HG02840 (cell line): ENCODE results near the gene VTN.

Experiments
- ATAC-seq: cut with Tn5 transposase; IDR thresholded peaks from one replicate; pipeline ENCODE4 v1.9.1; 2021; ENCODE audit warnings: mild to moderate bottlenecking, moderate library complexity, moderate number of reproducible peaks; ENCODE audit not compliant: unreplicated experiment, low FRiP score

The VTN gene

GRCh38 chr17:28369684-28370034 lies 448 bp downstream of the VTN start:
- ATAC-seq = no peak

- no peak for ATAC-seq
Measured at GRCh38 chr17:28368915-28369683, 1.0 kb downstream of the VTN start.

- no peak for ATAC-seq
Measured at GRCh38 chr17:28368306-28368831, 1.7 kb downstream of the VTN start.

GRCh38 chr17:28367641-28368305 lies 2.3 kb downstream of the VTN start:
- ATAC-seq = no peak

GRCh38 chr17:28366605-28367004 lies 3.5 kb downstream of the VTN start:
- ATAC-seq = no peak

GRCh38 chr17:28365487-28365886 lies 4.6 kb downstream of the VTN start:
- no peak for ATAC-seq

- ATAC-seq = no peak
Measured at GRCh38 chr17:28364665-28365363, 5.3 kb downstream of the VTN start, which contains the start of gene SEBOX. Gene SEBOX (minus strand): TSS chr17:28365199. CDS start chr17:28365151, 48 bp downstream.

GRCh38 chr17:28363776-28364650 lies 6.1 kb downstream of the VTN start:
- ATAC-seq = no peak

- no peak for ATAC-seq
Measured at GRCh38 chr17:28363186-28363585, 6.9 kb downstream of the VTN start.

GRCh38 chr17:28357901-28358197 lies 12.3 kb downstream of the VTN start:
- no peak for ATAC-seq

GRCh38 chr17:28357061-28357900 lies 12.8 kb downstream of the VTN start, which contains the start of gene POLDIP2:
Gene POLDIP2 (minus strand): TSS chr17:28357527. CDS start chr17:28357448, 79 bp downstream.
- peak; percentile 97 for ATAC-seq

GRCh38 chr17:28350271-28350670 lies 19.8 kb downstream of the VTN start:
- no peak for ATAC-seq

GRCh38 chr17:28348979-28349378 lies 21.1 kb downstream of the VTN start:
- no peak for ATAC-seq

GRCh38 chr17:28347261-28347891 lies 22.7 kb downstream of the VTN start:
- no peak for ATAC-seq

- no peak for ATAC-seq
Measured at GRCh38 chr17:28346746-28347246, 23.3 kb downstream of the VTN start.

- no peak for ATAC-seq
Measured at GRCh38 chr17:28346199-28346580, 23.9 kb downstream of the VTN start.

GRCh38 chr17:28345419-28346198 lies 24.5 kb downstream of the VTN start:
- no peak for ATAC-seq

- ATAC-seq = no peak
Measured at GRCh38 chr17:28344435-28344901, 25.6 kb downstream of the VTN start.
